ENCODE measurements around the gene DSC2.

The DSC2 gene

DNA sequence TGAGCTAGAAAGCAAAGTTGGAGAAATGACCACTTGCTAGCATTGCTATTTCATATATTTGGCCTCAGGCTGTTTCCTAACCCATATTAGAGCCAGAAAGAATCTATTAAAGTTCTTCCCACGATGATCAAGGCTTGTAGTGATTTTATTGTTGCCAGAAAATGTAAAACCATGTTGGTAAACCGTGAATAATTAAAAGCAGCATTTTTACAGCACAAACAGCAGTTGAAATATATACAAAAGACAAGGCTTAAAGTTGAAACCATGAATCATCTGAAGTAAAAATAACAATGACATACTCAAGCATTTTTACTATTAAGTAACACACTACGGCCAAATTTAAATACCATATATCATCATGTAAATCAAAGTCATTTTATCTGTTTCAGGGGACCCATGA is 32.0 kb downstream of the DSC2 start:
- Histone ChIP-seq H3K27ac (ENCODE audit: low read depth, low read length) (no peak overlapping the region), H3K4me1 (ENCODE audit: control insufficient read depth in 5 of 5, insufficient read depth in 5 of 5, low read length in 5 of 5) (no peaks in the 10 kb centered on the region), H3K9me3 (ENCODE audit: control insufficient read depth in 5 of 5, low read length in 5 of 5) (no peaks in the 10 kb centered on the region), H3K9ac (ENCODE audit: low read length in 5 of 5) (no peak overlapping the region), H3K4me3 (ENCODE audit: low read depth in 1 of 5, low read length in 5 of 5) (no peak overlapping the region), H3K27me3 (ENCODE audit: control insufficient read depth in 5 of 5, insufficient read depth in 4 of 5, low read length in 5 of 5) (no peaks in the 10 kb centered on the region), H3K36me3 (ENCODE audit: control insufficient read depth in 5 of 5, insufficient read depth in 5 of 5, low read length in 5 of 5) (peaks cover 6 to 39% (median 20%) of the 10 kb centered on the region in 5 donors)

DNA sequence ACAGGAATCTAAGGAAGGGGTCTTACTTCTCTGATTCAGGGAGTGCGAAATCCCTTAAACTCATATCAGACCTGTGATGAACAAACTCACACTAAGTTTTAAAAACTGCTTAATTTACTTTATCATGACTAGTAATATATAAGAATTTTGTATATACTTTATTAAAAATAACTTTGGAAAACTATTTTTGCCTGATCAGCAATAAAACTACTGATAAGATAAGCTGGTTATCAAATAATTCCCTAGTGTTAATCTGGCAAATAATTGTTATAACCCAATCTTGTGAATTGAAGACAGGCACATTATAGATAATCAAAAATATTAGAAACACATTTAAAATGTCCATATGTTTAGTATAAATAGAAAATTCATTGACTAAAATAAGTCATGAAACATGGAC is 36.0 kb downstream of the DSC2 start:
- no peak overlapping the region for H3K9ac ChIP-seq (ENCODE audit: low read length in 5 of 5)
- H3K27ac ChIP-seq (ENCODE audit: low read depth, low read length): no peak overlapping the region
- H3K4me3 ChIP-seq (ENCODE audit: low read depth in 1 of 5, low read length in 5 of 5): no peak overlapping the region
- H3K27me3 ChIP-seq (ENCODE audit: control insufficient read depth in 5 of 5, insufficient read depth in 4 of 5, low read length in 5 of 5): no peaks in the 10 kb centered on the region
- peaks cover 0 to 28% (median 10%) of the 10 kb centered on the region in 5 donors for H3K36me3 ChIP-seq (ENCODE audit: control insufficient read depth in 5 of 5, insufficient read depth in 5 of 5, low read length in 5 of 5)
- no peaks in the 10 kb centered on the region for H3K9me3 ChIP-seq (ENCODE audit: control insufficient read depth in 5 of 5, low read length in 5 of 5)
- H3K4me1 ChIP-seq (ENCODE audit: control insufficient read depth in 5 of 5, insufficient read depth in 5 of 5, low read length in 5 of 5): no peaks in the 10 kb centered on the region

DNA sequence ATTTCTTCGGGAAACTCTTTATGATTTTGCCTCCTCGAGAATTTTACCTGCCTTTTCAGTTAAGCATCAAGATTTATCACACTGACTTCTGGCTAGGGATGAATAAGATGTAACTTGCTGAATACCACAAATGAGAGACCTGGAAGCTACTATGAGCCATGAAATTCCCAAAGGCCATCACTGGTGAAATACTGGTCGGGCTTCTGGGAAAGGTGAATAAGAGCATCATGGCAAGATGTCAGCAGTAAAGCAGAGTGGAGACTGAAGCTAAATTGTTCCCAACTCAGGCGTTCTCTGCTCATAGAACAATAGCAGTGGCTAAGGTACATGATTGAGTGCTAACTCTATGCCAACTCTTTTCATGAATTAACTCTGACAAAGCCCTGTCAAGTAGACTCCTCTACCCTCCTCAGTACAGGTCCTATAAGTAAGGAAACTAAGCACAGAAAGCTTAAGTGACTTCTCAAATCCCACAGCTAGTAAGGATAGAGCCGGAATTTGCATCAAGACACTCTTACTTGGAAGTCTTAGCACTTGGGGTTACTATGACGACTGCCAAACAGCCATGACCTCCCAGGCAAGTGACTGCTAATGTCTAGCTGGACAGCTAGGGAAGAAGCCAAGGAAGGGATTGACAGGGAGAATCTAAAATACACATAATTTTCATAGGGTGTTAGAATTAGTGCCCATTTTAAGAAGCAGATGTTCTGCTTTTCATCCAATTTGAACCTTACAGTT is 37.0 kb downstream of the DSC2 start:
- Histone ChIP-seq H3K27me3 (ENCODE audit: control insufficient read depth in 5 of 5, insufficient read depth in 4 of 5, low read length in 5 of 5) (peaks cover 0 to 2% (median 0%) of the 10 kb centered on the region in 5 donors), H3K9me3 (ENCODE audit: control insufficient read depth in 5 of 5, low read length in 5 of 5) (no peaks in the 10 kb centered on the region), H3K4me1 (ENCODE audit: control insufficient read depth in 5 of 5, insufficient read depth in 5 of 5, low read length in 5 of 5) (no peaks in the 10 kb centered on the region), H3K36me3 (ENCODE audit: control insufficient read depth in 5 of 5, insufficient read depth in 5 of 5, low read length in 5 of 5) (peaks cover 0 to 21% (median 10%) of the 10 kb centered on the region in 5 donors), H3K27ac (ENCODE audit: low read depth, low read length) (no peak overlapping the region), H3K4me3 (ENCODE audit: low read depth in 1 of 5, low read length in 5 of 5) (no peak overlapping the region), H3K9ac (ENCODE audit: low read length in 5 of 5) (no peak overlapping the region)

DNA sequence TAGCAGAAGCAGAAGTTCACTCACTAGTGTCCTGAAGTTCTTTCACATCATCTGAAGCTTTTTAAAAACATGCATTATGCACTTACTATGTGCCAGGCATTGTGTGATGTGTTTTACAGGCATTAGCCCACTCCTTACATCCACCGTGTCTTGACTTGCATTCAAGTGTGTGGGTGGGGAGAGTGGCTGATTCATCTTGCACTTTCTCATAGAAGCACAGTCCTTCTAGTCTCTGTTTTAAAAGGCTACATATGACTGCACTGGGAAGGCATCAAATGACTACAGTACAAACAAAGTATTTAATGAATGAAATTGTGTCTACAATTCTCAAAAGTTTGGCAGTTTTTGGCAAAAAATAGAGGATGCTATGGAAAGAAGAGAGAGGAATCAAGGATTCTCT is 38.1 kb downstream of the DSC2 start:
- H3K27me3 ChIP-seq (ENCODE audit: control insufficient read depth in 5 of 5, insufficient read depth in 4 of 5, low read length in 5 of 5): peaks cover 0 to 2% (median 0%) of the 10 kb centered on the region in 5 donors
- H3K9ac ChIP-seq (ENCODE audit: low read length in 5 of 5): no peak overlapping the region
- H3K36me3 ChIP-seq (ENCODE audit: control insufficient read depth in 5 of 5, insufficient read depth in 5 of 5, low read length in 5 of 5): peaks cover 0 to 16% (median 6%) of the 10 kb centered on the region in 5 donors
- no peaks in the 10 kb centered on the region for H3K9me3 ChIP-seq (ENCODE audit: control insufficient read depth in 5 of 5, low read length in 5 of 5)
- no peaks in the 10 kb centered on the region for H3K4me1 ChIP-seq (ENCODE audit: control insufficient read depth in 5 of 5, insufficient read depth in 5 of 5, low read length in 5 of 5)
- no peak overlapping the region for H3K4me3 ChIP-seq (ENCODE audit: low read depth in 1 of 5, low read length in 5 of 5)
- H3K27ac ChIP-seq (ENCODE audit: low read depth, low read length): no peak overlapping the region

DNA sequence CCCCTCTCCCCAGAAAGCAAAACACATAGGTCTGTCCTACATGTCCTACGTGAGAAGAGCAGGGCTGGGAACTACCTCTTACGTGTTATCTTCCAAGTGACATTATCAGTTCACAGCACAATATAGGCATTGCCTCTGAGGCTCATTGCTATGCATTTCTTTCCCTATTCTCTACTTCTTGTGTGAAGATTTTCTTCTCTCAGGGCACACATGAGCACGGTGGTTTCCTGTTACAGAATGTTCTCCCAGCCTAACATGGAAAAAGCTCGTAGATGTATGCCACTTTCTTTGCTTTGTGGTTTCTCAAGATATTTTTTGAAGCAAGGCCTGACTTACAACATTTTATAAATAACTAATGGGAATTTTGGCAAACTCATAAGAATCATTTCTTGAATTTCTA is 40.3 kb downstream of the DSC2 start:
- Histone ChIP-seq H3K9ac (ENCODE audit: low read length in 5 of 5) (no peak overlapping the region), H3K4me3 (ENCODE audit: low read depth in 1 of 5, low read length in 5 of 5) (no peak overlapping the region)

DNA sequence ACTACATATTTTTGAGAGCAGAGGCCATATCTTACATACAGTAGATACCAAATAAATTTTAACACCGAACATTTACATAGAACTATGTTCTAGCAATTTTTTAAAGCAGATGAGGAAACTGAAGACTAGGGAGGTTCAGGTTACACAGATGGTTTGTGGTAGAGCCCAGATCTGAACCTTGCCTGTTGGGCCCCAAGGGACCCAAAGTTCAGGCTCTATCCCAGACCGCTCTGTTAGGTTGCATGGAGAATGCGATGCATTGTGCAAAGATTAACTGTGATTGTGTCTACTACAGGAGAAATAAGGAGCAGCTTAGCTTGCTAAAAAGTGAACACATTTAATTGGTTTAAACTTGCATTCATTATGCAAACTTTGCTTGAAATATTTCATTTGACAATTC is 43.3 kb downstream of the DSC2 start:
- peaks cover 0 to 4% (median 0%) of the 10 kb centered on the region in 5 donors for H3K27me3 ChIP-seq (ENCODE audit: control insufficient read depth in 5 of 5, insufficient read depth in 4 of 5, low read length in 5 of 5)
- no peaks in the 10 kb centered on the region for H3K36me3 ChIP-seq (ENCODE audit: control insufficient read depth in 5 of 5, insufficient read depth in 5 of 5, low read length in 5 of 5)
- no peak overlapping the region for H3K9ac ChIP-seq (ENCODE audit: low read length in 5 of 5)
- H3K4me1 ChIP-seq (ENCODE audit: control insufficient read depth in 5 of 5, insufficient read depth in 5 of 5, low read length in 5 of 5): no peaks in the 10 kb centered on the region
- H3K27ac ChIP-seq (ENCODE audit: low read depth, low read length): no peak overlapping the region
- H3K9me3 ChIP-seq (ENCODE audit: control insufficient read depth in 5 of 5, low read length in 5 of 5): peaks cover 0 to 2% (median 0%) of the 10 kb centered on the region in 5 donors
- no peak overlapping the region for H3K4me3 ChIP-seq (ENCODE audit: low read depth in 1 of 5, low read length in 5 of 5)

More for the DNA sequence above, 40.3 kb downstream of the DSC2 start:
- Histone ChIP-seq H3K27ac (ENCODE audit: low read depth, low read length) (no peak overlapping the region), H3K4me1 (ENCODE audit: control insufficient read depth in 5 of 5, insufficient read depth in 5 of 5, low read length in 5 of 5) (no peaks in the 10 kb centered on the region), H3K36me3 (ENCODE audit: control insufficient read depth in 5 of 5, insufficient read depth in 5 of 5, low read length in 5 of 5) (peaks cover 0 to 3% (median 0%) of the 10 kb centered on the region in 5 donors), H3K9me3 (ENCODE audit: control insufficient read depth in 5 of 5, low read length in 5 of 5) (no peaks in the 10 kb centered on the region), H3K27me3 (ENCODE audit: control insufficient read depth in 5 of 5, insufficient read depth in 4 of 5, low read length in 5 of 5) (peaks cover 0 to 2% (median 0%) of the 10 kb centered on the region in 5 donors)

DNA sequence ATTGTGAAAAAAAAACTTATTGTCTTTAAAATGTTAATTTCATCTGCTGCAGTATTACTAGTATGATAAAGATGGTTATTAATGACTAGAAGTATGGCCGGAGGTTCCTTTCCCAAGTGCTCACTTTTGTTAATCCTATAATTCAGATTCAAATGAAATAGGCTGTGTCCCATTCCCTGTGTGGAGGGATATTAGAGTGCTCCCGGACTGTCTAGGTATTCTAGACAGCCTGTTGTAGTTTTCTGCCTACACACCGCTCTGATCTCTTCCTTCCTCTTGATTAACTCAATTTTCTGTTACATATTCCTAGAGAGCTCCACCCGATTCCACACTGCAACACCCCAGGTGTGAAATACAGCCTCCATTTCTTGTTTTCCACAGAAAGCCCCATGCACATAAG is 44.3 kb downstream of the DSC2 start:
- Histone ChIP-seq H3K27ac (ENCODE audit: low read depth, low read length) (no peak overlapping the region), H3K36me3 (ENCODE audit: control insufficient read depth in 5 of 5, insufficient read depth in 5 of 5, low read length in 5 of 5) (no peaks in the 10 kb centered on the region), H3K9me3 (ENCODE audit: control insufficient read depth in 5 of 5, low read length in 5 of 5) (peaks cover 0 to 7% (median 0%) of the 10 kb centered on the region in 5 donors), H3K4me1 (ENCODE audit: control insufficient read depth in 5 of 5, insufficient read depth in 5 of 5, low read length in 5 of 5) (no peaks in the 10 kb centered on the region), H3K9ac (ENCODE audit: low read length in 5 of 5) (no peak overlapping the region), H3K27me3 (ENCODE audit: control insufficient read depth in 5 of 5, insufficient read depth in 4 of 5, low read length in 5 of 5) (peaks cover 0 to 4% (median 0%) of the 10 kb centered on the region in 5 donors), H3K4me3 (ENCODE audit: low read depth in 1 of 5, low read length in 5 of 5) (no peak overlapping the region)

DNA sequence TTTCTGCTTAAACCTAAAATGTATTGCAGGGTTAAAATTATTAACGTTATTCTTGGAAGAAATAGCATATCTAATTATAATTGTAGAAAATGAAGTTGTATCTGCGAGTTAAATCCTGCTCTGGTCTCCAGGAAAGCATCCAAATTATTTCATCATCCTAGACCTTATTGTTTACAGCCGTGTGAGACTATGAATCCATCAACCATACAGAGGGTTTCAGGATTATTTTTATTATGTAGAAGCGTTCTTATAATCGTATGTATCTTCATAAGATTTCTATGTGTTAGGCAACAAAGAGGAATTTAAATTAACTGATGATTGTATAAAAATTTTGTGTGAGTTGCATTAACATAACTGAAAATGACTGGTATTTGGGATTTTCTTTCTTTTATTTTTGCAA is 45.2 kb downstream of the DSC2 start:
- Histone ChIP-seq H3K9me3 (ENCODE audit: control insufficient read depth in 5 of 5, low read length in 5 of 5) (peaks cover 0 to 7% (median 0%) of the 10 kb centered on the region in 5 donors), H3K36me3 (ENCODE audit: control insufficient read depth in 5 of 5, insufficient read depth in 5 of 5, low read length in 5 of 5) (no peaks in the 10 kb centered on the region), H3K9ac (ENCODE audit: low read length in 5 of 5) (no peak overlapping the region), H3K27ac (ENCODE audit: low read depth, low read length) (no peak overlapping the region), H3K4me3 (ENCODE audit: low read depth in 1 of 5, low read length in 5 of 5) (no peak overlapping the region), H3K27me3 (ENCODE audit: control insufficient read depth in 5 of 5, insufficient read depth in 4 of 5, low read length in 5 of 5) (peaks cover 0 to 4% (median 0%) of the 10 kb centered on the region in 5 donors), H3K4me1 (ENCODE audit: control insufficient read depth in 5 of 5, insufficient read depth in 5 of 5, low read length in 5 of 5) (no peaks in the 10 kb centered on the region)

DNA sequence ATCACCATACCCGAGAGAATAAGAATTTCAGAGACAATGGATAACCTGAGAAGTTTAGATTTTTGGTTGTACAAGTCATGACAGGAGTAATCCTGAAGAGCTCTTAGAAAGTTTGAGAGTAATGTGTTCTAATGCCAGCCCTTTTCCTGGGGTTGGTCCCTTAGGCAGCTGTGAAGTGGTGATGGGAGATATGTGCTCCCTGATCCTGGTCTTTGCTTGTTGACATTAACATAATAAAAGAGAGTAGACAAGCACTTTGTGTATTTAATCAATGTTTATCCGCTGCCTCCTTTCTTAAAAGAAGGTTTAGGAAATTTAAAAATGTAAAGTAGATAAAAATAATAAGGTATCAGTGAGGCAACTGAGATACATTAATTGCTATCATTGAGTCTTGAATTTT is 45.9 kb downstream of the DSC2 start:
- H3K4me3 ChIP-seq (ENCODE audit: low read depth in 1 of 5, low read length in 5 of 5): no peak overlapping the region
- no peaks in the 10 kb centered on the region for H3K4me1 ChIP-seq (ENCODE audit: control insufficient read depth in 5 of 5, insufficient read depth in 5 of 5, low read length in 5 of 5)
- H3K36me3 ChIP-seq (ENCODE audit: control insufficient read depth in 5 of 5, insufficient read depth in 5 of 5, low read length in 5 of 5): no peaks in the 10 kb centered on the region
- H3K27ac ChIP-seq (ENCODE audit: low read depth, low read length): no peak overlapping the region
- H3K9me3 ChIP-seq (ENCODE audit: control insufficient read depth in 5 of 5, low read length in 5 of 5): peaks cover 0 to 7% (median 0%) of the 10 kb centered on the region in 5 donors
- H3K27me3 ChIP-seq (ENCODE audit: control insufficient read depth in 5 of 5, insufficient read depth in 4 of 5, low read length in 5 of 5): peaks cover 0 to 4% (median 0%) of the 10 kb centered on the region in 5 donors
- no peak overlapping the region for H3K9ac ChIP-seq (ENCODE audit: low read length in 5 of 5)

DNA sequence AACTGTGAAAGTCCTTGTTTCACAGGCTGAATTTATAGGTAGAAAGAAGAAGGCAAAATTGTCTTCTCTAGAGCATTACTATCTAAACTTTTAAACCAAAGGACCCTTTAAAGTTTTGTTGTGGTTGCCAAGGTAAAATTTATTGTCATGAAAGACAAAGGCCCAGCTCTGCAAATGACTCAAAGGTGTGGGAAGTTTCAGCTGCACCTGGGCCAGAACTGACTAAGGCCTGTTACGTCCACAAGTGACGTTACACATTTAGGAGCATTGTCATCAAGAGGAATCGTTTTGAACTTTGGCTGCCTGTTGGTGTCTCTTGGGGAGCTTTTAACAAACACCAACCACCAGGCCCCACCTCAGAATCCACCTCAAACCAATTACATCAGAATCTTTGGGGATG is 51.6 kb downstream of the DSC2 start:
- H3K36me3 ChIP-seq (ENCODE audit: control insufficient read depth in 5 of 5, insufficient read depth in 5 of 5, low read length in 5 of 5): no peaks in the 10 kb centered on the region
- no peak overlapping the region for H3K27ac ChIP-seq (ENCODE audit: low read depth, low read length)
- H3K4me3 ChIP-seq (ENCODE audit: low read depth in 1 of 5, low read length in 5 of 5): no peak overlapping the region
- peaks cover 0 to 7% (median 0%) of the 10 kb centered on the region in 5 donors for H3K9me3 ChIP-seq (ENCODE audit: control insufficient read depth in 5 of 5, low read length in 5 of 5)
- H3K9ac ChIP-seq (ENCODE audit: low read length in 5 of 5): no peak overlapping the region
- peaks cover 0 to 7% (median under 1%) of the 10 kb centered on the region in 5 donors for H3K27me3 ChIP-seq (ENCODE audit: control insufficient read depth in 5 of 5, insufficient read depth in 4 of 5, low read length in 5 of 5)
- H3K4me1 ChIP-seq (ENCODE audit: control insufficient read depth in 5 of 5, insufficient read depth in 5 of 5, low read length in 5 of 5): no peaks in the 10 kb centered on the region
